Activated CD8-positive, alpha-beta T cell treated with anti-CD3 and anti-CD28 coated beads for 36 hours (primary cell): ENCODE data around the gene SOCS6. TPM values are rescaled to one million over a fixed set of nuclear protein-coding genes. Genes with fewer than 3 reads are reported as not detected.

Experiments
- ATAC-seq: fragments of 200-7000 bp; cut with Tn5 transposase; one replicate; pipeline ENCODE4 v1.10.0; 2021; ENCODE audit warnings: mild to moderate bottlenecking, moderate library complexity
- CTCF ChIA-PET: fragments of 350-600 bp; sonication (Branson Sonifier 250); formaldehyde crosslinking; loops from one replicate; lab custom pipeline; 2021; ENCODE audit warnings: antibody characterized with exemption; lab: Charles Lee
- POLR2A ChIA-PET: fragments of 350-600 bp; sonication (Branson Sonifier 250); formaldehyde crosslinking; loops from one replicate; lab custom pipeline; 2021; ENCODE audit warnings: antibody characterized with exemption; lab: Charles Lee
- DNase-seq: peaks from one replicate; pipeline ENCODE4 v3.0.0-alpha.2; 2020
- H3K27ac Mint-ChIP-seq: one replicate; pipeline ENCODE4 v1.8.0; 2021; ENCODE audit warnings: mild to moderate bottlenecking, mixed read lengths
- H3K27me3 Mint-ChIP-seq: one replicate; pipeline ENCODE4 v1.8.0; 2021; ENCODE audit warnings: mixed read lengths
- H3K36me3 Mint-ChIP-seq: one replicate; pipeline ENCODE4 v1.8.0; 2021; ENCODE audit warnings: low read depth, mixed read lengths
- H3K4me1 Mint-ChIP-seq: one replicate; pipeline ENCODE4 v1.8.0; 2021; ENCODE audit warnings: low read depth, mixed read lengths
- H3K4me3 Mint-ChIP-seq: one replicate; pipeline ENCODE4 v1.8.0; 2021; ENCODE audit warnings: mild to moderate bottlenecking, moderate library complexity, mixed read lengths
- H3K9me3 Mint-ChIP-seq: one replicate; pipeline ENCODE4 v1.8.0; 2021; ENCODE audit warnings: mixed read lengths
- CTCF ChIP-seq: fragments of 200-600 bp; IDR thresholded peaks from one replicate; pipeline ENCODE4 v1.8.0; 2022; ENCODE audit warnings: antibody characterized with exemption, mild to moderate bottlenecking
- intact Hi-C: fragments of 100-400 bp; cut with micrococcal nuclease; formaldehyde crosslinking; loops from one replicate; pipeline ENCODE4 v1.10.0; 2022
- total RNA-seq, 2 experiments: library from RNA; stranded (reverse); gene quantifications; one replicate each; pipeline ENCODE4 v1.2.3, GENCODE V29; 2021

Gene SOCS6
- total RNA-seq, 2 experiments from 2014 or later, result 0.47 to 0.60 TPM

- no peak for ATAC-seq
- H3K9me3 Mint-ChIP-seq, result no peaks in the 10 kb centered on the region
- H3K4me1 Mint-ChIP-seq, result no peaks in the 10 kb centered on the region
Observed at GRCh38 chr18:70296289-70296688, 7.4 kb downstream of the SOCS6 start.

GRCh38 chr18:70296781-70297180 lies 7.9 kb downstream of the SOCS6 start:
- Mint-ChIP-seq H3K27me3 (peaks cover 13% of the 10 kb centered on the region), H3K4me3 (no peak overlapping the region), H3K27ac (no peak overlapping the region), H3K4me1 (no peaks in the 10 kb centered on the region), H3K9me3 (no peaks in the 10 kb centered on the region), H3K36me3 (no peaks in the 10 kb centered on the region)
- no peak for TF ChIP-seq CTCF
- ATAC-seq, result no peak
- intact Hi-C loops, result loop anchor here (10.0 kb wide), 1 partner anchor 102 kb away; no protein-coding TSS in a partner anchor
- ChIA-PET POLR2A (no interaction called here), CTCF (no interaction called here)
- DNase-seq, result no peak

More at GRCh38 chr18:70296289-70296688, 7.4 kb downstream of the SOCS6 start:
- intact Hi-C loops, result loop anchor here (10.0 kb wide), 1 partner anchor 101 kb away; no protein-coding TSS in a partner anchor
- H3K4me3 Mint-ChIP-seq, result no peak overlapping the region
- no peaks in the 10 kb centered on the region for H3K36me3 Mint-ChIP-seq
- ChIA-PET POLR2A (no interaction called here), CTCF (no interaction called here)
- no peak for TF ChIP-seq CTCF
- no peak for DNase-seq
- H3K27ac Mint-ChIP-seq, result no peak overlapping the region
- H3K27me3 Mint-ChIP-seq, result peaks cover 16% of the 10 kb centered on the region

- peaks cover 3% of the 10 kb centered on the region for H3K27me3 Mint-ChIP-seq
- ChIA-PET CTCF (no interaction called here), POLR2A (no interaction called here)
- no peaks in the 10 kb centered on the region for H3K4me1 Mint-ChIP-seq
- no peaks in the 10 kb centered on the region for H3K36me3 Mint-ChIP-seq
- no peak for DNase-seq
- TF ChIP-seq CTCF, result no peak
- intact Hi-C loops, result loop anchor here (10.0 kb wide), 1 partner anchor 105 kb away; no protein-coding TSS in a partner anchor
- no peaks in the 10 kb centered on the region for H3K9me3 Mint-ChIP-seq
- no peak overlapping the region for H3K27ac Mint-ChIP-seq
- ATAC-seq, result no peak
- H3K4me3 Mint-ChIP-seq, result no peak overlapping the region
Observed at GRCh38 chr18:70299393-70299792, 10.5 kb downstream of the SOCS6 start.

- no peaks in the 10 kb centered on the region for H3K27me3 Mint-ChIP-seq
- H3K36me3 Mint-ChIP-seq, result no peaks in the 10 kb centered on the region
- H3K9me3 Mint-ChIP-seq, result no peaks in the 10 kb centered on the region
- ATAC-seq (no peak), DNase-seq (no peak)
- H3K4me1 Mint-ChIP-seq, result no peaks in the 10 kb centered on the region
- ChIA-PET POLR2A (no interaction called here), CTCF (no interaction called here)
- TF ChIP-seq CTCF, result no peak
- intact Hi-C loops, result no loop called here
- H3K4me3 Mint-ChIP-seq, result no peak overlapping the region
- H3K27ac Mint-ChIP-seq, result no peak overlapping the region
Observed at GRCh38 chr18:70301667-70302066, 12.8 kb downstream of the SOCS6 start.

GRCh38 chr18:70308555-70309294 lies 19.9 kb downstream of the SOCS6 start:
- no peaks in the 10 kb centered on the region for H3K36me3 Mint-ChIP-seq
- H3K4me1 Mint-ChIP-seq, result no peaks in the 10 kb centered on the region
- no peak overlapping the region for H3K4me3 Mint-ChIP-seq
- H3K27me3 Mint-ChIP-seq, result no peaks in the 10 kb centered on the region
- DNase-seq, result no peak
- peaks cover 4% of the 10 kb centered on the region for H3K9me3 Mint-ChIP-seq
- H3K27ac Mint-ChIP-seq, result no peak overlapping the region
- intact Hi-C loops, result no loop called here
- ChIA-PET POLR2A (no interaction called here), CTCF (interaction anchor here (1.0 kb wide), 1 partner anchor 80 kb away, joined by 3 read pairs; no protein-coding TSS in a partner anchor)
- TF ChIP-seq CTCF, result no peak
- ATAC-seq, result no peak
